NOMO-1 treated with DMSO at 0.1 percent for 48 hours (cell line): ENCODE measurements around the gene EXD3.

Experiments used
- DNase-seq: peaks from one replicate; lab custom pipeline; 2025; ENCODE audit not compliant: unreplicated experiment; lab: John Stamatoyannopoulos, UW

The EXD3 gene

DNA sequence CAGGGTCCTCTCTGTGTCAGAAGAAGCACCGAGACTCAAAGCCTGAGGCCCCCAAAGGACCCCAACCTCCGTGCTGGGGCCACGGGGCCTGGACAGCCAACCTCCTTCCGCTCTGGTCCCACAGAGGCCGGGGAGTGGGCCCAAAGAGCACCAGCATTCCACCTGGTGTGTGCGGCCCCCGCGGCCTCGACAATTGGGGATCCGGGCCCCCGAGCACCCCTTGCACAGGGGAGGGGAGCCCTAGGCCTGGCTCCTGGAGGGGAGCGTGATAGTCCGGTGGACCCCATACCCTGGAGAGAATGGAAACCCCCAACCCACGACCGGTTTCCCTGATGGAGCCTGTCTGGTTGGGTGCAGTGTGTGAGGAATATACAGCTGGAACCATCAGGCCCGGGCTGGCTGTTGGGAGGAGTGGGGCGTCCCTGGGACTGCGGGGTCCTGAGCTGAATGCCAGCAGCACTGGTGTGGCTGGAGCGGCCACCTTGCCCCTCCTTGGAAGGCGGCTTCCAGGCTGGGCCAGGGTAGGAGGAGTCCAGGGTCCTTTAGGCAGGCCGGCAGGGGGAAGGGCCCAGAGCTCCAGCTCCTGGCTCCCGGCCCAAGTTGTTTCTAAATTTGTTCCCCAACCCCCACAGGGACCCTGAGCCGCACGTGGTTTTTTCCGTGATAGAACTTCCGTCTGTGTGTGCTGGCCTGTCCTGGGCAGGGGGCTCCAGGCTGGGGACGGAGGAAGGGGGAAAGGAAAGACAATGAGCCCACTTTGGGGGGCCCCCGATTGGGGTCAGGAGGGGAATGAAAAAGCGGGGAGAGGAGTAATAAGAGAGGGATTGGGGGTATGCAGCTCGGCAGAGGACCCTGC, 146.3 kb downstream of the EXD3 start:
- peak; percentile 76 for DNase-seq

GRCh38 chr9:137275588-137276472, 147.1 kb downstream of the EXD3 start:
- DNase-seq = no peak

GRCh38 chr9:137275203-137275587, 147.8 kb downstream of the EXD3 start:
- DNase-seq = no peak

- DNase-seq = no peak
These were observed 149.2 kb downstream of the EXD3 start for GRCh38 chr9:137273611-137274320.

DNA sequence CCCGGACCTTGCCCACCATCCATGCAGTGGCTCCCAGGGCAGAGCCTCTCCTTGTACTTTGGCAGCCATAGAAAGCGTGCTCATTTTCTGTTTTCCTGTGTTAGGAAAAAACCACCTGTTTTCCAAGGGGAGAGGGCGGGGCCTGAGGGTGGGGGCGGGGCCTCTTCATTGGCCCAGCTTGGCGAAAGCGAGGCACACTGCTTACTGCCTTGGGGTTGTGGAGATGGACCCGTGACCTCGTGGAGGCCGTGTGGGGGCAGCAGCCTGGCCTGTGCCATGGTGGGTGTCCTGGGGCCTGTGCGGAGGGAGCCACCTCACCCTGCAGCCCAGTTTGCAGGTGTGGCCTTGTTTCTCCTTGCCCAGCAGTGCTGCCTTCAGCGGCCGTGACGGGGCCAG, 149.9 kb downstream of the EXD3 start:
- DNase-seq = no peak

DNA sequence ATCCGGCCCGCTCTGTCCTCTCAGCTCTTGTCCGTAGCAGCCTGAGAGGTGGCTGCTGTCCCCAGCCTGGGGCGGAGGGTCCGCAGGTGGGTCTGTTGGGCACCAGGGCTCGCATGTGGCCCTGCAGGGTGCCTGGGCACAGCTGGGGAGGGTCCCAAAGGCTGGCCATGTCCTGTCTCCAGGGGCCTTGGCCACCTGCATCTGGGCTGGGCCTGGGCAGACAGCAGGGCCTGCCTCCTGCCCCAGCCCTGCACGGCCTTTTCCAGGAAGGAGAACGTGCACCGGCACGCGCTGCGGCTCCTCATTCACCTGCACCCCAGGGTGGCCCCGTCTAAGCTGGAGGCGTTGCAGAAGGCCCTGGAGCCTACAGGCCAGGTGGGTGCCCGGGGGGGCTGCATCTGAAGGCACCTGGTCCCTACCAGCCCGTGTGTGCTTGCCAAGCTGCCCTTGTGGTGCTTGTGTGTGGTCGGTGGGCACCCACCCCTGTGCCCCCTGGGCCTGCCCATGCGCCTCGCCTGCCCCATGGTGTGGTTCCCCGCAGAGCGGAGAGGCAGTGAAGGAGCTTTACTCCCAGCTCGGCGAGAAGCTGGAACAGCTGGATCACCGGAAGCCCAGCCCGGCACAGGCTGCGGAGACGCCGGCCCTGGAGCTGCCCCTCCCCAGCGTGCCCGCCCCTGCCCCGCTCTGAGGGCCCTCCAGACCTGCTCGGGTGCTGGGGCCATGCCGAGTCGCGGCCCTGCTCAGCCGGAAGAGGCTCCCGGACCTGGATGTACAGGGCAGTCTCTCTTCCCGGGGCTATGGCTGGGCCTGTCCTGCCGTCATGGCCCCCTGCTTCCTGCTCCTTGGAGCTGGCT, 150.5 kb downstream of the EXD3 start:
- DNase-seq = no peak

- DNase-seq = no peak
These were observed 151.3 kb downstream of the EXD3 start for GRCh38 chr9:137271696-137272076.

DNA sequence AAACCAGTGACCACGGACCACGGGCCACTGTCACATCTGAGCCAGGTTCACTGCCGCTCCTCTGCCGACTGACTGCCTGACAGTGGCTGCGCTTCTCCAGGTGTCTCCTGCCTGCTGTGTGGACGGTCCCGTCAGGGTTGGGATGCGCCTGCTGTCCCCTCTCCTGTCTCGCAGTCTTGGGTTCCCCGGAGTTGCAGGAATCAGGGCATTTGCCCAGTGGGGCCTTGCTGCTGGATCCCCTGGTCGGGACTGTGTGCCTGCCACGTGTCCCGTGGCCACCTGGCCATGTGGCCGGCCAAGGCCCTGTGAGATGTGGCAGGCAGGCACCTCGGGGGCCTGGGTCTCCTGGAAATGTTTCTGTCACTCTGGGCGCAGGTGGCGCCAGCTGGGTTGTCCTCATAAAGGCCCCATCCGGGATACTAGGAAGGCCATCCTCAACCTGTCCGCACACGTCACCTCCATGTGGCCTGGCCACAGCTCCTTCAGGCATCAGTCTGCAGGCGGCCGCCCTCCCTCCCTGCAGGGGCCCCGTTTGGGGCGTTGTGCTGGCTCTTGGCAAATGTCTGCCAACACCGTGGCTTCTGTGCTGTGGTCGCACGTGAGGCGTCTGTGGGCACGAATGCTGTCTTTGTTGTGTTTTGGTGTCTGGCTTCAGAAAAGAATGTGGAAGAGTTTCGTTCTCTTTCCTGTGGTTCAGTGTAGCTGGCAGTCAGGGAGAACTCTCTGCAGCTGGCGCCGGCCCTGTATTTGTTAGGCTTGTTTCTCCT, 151.8 kb downstream of the EXD3 start:
- DNase-seq = no peak

DNA sequence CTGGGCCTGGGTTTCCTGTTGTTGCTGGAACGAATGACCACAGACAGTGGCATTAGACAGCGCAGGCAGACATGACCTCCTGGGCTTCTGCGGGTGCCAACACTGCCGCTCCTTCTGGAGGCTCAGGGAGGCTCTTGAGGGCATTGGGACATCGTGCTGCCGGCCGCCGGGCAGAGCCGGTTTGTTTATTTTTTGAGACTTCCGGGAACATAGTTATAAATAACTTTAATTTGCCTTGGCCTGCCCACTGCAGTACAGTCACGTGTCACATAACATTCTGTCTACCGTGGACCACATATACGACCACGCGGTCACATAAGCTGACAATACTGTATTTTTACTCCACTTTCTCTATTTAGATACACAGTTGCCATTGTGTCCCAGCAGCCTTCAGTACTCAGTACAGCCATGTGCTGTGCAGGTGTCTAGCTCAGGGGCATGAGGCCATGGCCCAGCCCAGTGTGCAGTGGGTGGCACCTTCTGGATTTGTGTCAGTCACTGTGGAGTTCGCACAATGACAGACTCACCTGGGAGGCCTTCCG, 153.7 kb downstream of the EXD3 start:
- DNase-seq = peak; percentile 94

- DNase-seq = no peak
These were observed 154.3 kb downstream of the EXD3 start for GRCh38 chr9:137268538-137269201.

DNA sequence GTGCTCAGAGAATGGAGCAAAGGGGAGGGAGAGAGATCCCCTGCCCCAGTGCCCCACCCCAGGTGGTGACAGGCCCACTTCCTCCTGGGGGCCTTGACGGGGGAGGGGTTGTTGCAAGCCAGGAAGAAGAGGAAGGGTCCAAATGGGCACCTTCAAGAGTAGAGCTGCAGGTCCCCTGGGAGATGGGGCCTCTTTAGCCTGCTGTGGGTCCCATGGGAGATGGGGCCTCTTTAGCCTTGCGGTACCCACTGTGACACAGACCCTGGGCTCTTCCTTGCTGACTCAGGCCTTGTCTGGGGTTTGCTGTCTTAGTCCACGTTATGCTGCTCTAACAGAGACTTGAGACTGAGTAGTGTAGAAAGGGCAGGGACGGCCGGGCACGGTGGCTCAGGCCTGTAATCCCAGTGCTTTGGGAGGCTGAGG, 155.0 kb downstream of the EXD3 start:
- no peak for DNase-seq

- DNase-seq = no peak
These were observed 156.1 kb downstream of the EXD3 start for GRCh38 chr9:137266585-137267453.

GRCh38 chr9:137266162-137266527, 156.8 kb downstream of the EXD3 start:
- no peak for DNase-seq

GRCh38 chr9:137265496-137266161, 157.3 kb downstream of the EXD3 start:
- no peak for DNase-seq

DNA sequence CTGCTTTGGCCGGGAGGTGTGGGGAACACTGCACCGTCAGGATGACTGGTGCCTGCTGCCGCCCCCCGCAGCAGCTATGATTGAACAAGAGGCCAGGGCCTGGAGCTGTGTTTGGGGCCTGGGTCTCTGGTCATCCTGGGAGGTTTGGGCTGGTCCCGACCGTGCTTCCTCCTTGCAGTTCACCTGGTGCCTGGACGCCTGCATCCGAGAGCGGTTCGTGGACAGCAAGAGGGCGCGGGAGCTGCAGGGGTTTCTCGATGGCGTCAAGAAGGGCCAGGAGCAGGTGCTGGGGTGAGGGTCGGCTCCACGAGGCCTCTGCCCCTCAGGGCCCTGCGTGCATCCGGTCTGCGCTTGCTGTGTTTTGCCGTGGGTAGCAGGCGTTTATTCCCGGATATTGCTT, 158.9 kb downstream of the EXD3 start:
- DNase-seq = no peak

DNA sequence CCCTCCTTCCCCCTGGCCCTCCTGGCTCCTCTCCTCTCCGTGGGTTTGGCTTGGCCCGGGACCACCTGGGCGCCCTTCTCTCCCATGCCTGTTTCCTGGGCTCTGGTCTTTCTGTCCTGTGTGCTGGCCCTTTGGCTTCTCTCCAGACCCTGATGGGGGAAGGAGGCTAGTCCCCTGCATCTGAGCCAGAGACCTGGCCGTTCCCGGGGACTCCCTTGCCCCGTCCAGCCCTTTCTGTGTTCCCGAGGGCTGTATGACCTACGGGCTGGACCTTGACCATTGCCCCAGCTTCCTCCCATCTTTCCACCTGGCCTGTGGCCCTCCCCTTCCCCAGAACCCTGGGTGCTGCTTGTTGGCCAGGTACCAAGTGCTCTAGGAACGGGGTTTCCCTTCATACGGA, 159.5 kb downstream of the EXD3 start:
- no peak for DNase-seq

GRCh38 chr9:137262909-137263285, 160.1 kb downstream of the EXD3 start:
- no peak for DNase-seq
